ENCODE measurements around the gene POU6F1.

POU6F1 gene

GRCh38 chr12:51247523-51248206 lies 29.8 kb upstream of the POU6F1 start:
- Histone ChIP-seq H3K27ac (ENCODE audit: low read length) (no peak overlapping the region), H3K27me3 (ENCODE audit: low read depth, low read length) (no peaks in the 10 kb centered on the region), H3K4me3 (ENCODE audit: low read length) (no peak overlapping the region), H3K4me1 (ENCODE audit: low read length) (peaks cover 17% of the 10 kb centered on the region), H3K79me2 (ENCODE audit: low read length) (no peaks in the 10 kb centered on the region), H3K9me3 (ENCODE audit: insufficient read depth, low read length) (no peaks in the 10 kb centered on the region), H3K9ac (ENCODE audit: low read length) (no peak overlapping the region), H3K36me3 (replicated peaks; ENCODE audit: low read depth, low read length) (peaks cover 21% of the 10 kb centered on the region), H4K20me1 (ENCODE audit: insufficient read depth, low read length) (no peaks in the 10 kb centered on the region), H3K4me2 (ENCODE audit: low read length) (no peak overlapping the region), H2AFZ (ENCODE audit: low read depth, low read length) (no peak overlapping the region)
- TF ChIP-seq, protein P1, sequence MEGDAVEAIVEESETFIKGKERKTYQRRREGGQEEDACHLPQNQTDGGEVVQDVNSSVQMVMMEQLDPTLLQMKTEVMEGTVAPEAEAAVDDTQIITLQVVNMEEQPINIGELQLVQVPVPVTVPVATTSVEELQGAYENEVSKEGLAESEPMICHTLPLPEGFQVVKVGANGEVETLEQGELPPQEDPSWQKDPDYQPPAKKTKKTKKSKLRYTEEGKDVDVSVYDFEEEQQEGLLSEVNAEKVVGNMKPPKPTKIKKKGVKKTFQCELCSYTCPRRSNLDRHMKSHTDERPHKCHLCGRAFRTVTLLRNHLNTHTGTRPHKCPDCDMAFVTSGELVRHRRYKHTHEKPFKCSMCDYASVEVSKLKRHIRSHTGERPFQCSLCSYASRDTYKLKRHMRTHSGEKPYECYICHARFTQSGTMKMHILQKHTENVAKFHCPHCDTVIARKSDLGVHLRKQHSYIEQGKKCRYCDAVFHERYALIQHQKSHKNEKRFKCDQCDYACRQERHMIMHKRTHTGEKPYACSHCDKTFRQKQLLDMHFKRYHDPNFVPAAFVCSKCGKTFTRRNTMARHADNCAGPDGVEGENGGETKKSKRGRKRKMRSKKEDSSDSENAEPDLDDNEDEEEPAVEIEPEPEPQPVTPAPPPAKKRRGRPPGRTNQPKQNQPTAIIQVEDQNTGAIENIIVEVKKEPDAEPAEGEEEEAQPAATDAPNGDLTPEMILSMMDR (IDR thresholded peaks at IDR 0.05; ENCODE audit: low read depth, low read length): no peak
- TF ChIP-seq EZH2phosphoT487 (IDR thresholded peaks at IDR 0.05; ENCODE audit: low read depth): no peak

- no peak for TF ChIP-seq EZH2phosphoT487 (IDR thresholded peaks at IDR 0.05; ENCODE audit: low read depth)
- TF ChIP-seq, protein P1 (IDR thresholded peaks at IDR 0.05; ENCODE audit: low read depth, low read length): peak; percentile 29
- peak overlapping the region; percentile 22; the same call in 1 of the 2 replicates for H3K4me2 ChIP-seq (ENCODE audit: low read length)
- peaks cover 25% of the 10 kb centered on the region for H3K4me1 ChIP-seq (ENCODE audit: low read length)
- H3K4me3 ChIP-seq (ENCODE audit: low read length): no peak overlapping the region
- H3K36me3 ChIP-seq (replicated peaks; ENCODE audit: low read depth, low read length): peaks cover 30% of the 10 kb centered on the region
- H2AFZ ChIP-seq (ENCODE audit: low read depth, low read length): no peak overlapping the region
- no peak overlapping the region for H3K9ac ChIP-seq (ENCODE audit: low read length)
- H3K27me3 ChIP-seq (ENCODE audit: low read depth, low read length): no peaks in the 10 kb centered on the region
- H3K27ac ChIP-seq (ENCODE audit: low read length): no peak overlapping the region
- no peaks in the 10 kb centered on the region for H3K79me2 ChIP-seq (ENCODE audit: low read length)
- no peaks in the 10 kb centered on the region for H4K20me1 ChIP-seq (ENCODE audit: insufficient read depth, low read length)
- no peaks in the 10 kb centered on the region for H3K9me3 ChIP-seq (ENCODE audit: insufficient read depth, low read length)
These were observed 28.5 kb upstream of the POU6F1 start for GRCh38 chr12:51246254-51246853.

GRCh38 chr12:51245476-51246253 lies 27.8 kb upstream of the POU6F1 start:
- H3K36me3 ChIP-seq (replicated peaks; ENCODE audit: low read depth, low read length): peaks cover 37% of the 10 kb centered on the region

More at GRCh38 chr12:51245476-51246253, 27.8 kb upstream of the POU6F1 start:
- Histone ChIP-seq H3K27ac (ENCODE audit: low read length) (no peak overlapping the region), H3K9me3 (ENCODE audit: insufficient read depth, low read length) (no peaks in the 10 kb centered on the region), H3K4me1 (ENCODE audit: low read length) (peaks cover 25% of the 10 kb centered on the region), H3K4me2 (ENCODE audit: low read length) (0 out of 2 replicates have a peak overlapping the region, but pooled peaks have one; percentile 22), H2AFZ (ENCODE audit: low read depth, low read length) (no peak overlapping the region), H3K4me3 (ENCODE audit: low read length) (no peak overlapping the region), H4K20me1 (ENCODE audit: insufficient read depth, low read length) (no peaks in the 10 kb centered on the region), H3K79me2 (ENCODE audit: low read length) (no peaks in the 10 kb centered on the region), H3K9ac (ENCODE audit: low read length) (no peak overlapping the region), H3K27me3 (ENCODE audit: low read depth, low read length) (no peaks in the 10 kb centered on the region)
- TF ChIP-seq, protein P1 (IDR thresholded peaks at IDR 0.05; ENCODE audit: low read depth, low read length): no peak
- TF ChIP-seq EZH2phosphoT487 (IDR thresholded peaks at IDR 0.05; ENCODE audit: low read depth): no peak
